Measurements from ENCODE around the gene AKAP13.

Gene AKAP13

GRCh38 chr15:85412956-85413854, 32.8 kb downstream of the AKAP13 start:
- TF ChIP-seq CTCF (IDR thresholded peaks at IDR 0.05; ENCODE audit: unreplicated experiment in 3 of 3), result no peak
- H3K27ac Mint-ChIP-seq, result peak overlapping the region; percentile 5 to 67 (median 37)
- H3K36me3 Mint-ChIP-seq (ENCODE audit: low read depth), result peaks cover 23% of the 10 kb centered on the region
- H3K4me3 Mint-ChIP-seq, result peak overlapping the region in 1 of 3 experiments; percentile 8
- H3K27me3 Mint-ChIP-seq (ENCODE audit: low read depth), result no peaks in the 10 kb centered on the region
- H3K9me3 Mint-ChIP-seq, result peaks cover 7% of the 10 kb centered on the region
- peaks cover 42% of the 10 kb centered on the region for H3K4me1 Mint-ChIP-seq

GRCh38 chr15:85414037-85414436, 33.6 kb downstream of the AKAP13 start:
- no peak for TF ChIP-seq CTCF (IDR thresholded peaks at IDR 0.05; ENCODE audit: unreplicated experiment in 3 of 3)
- H3K27me3 Mint-ChIP-seq (ENCODE audit: low read depth), result no peaks in the 10 kb centered on the region
- peaks cover 20% of the 10 kb centered on the region for H3K36me3 Mint-ChIP-seq (ENCODE audit: low read depth)
- peak overlapping the region in 2 of 3 experiments; percentile 23 to 36 for H3K27ac Mint-ChIP-seq
- H3K4me3 Mint-ChIP-seq, result no peak overlapping the region
- peaks cover 42% of the 10 kb centered on the region for H3K4me1 Mint-ChIP-seq
- H3K9me3 Mint-ChIP-seq, result peaks cover 5% of the 10 kb centered on the region

GRCh38 chr15:85414495-85414894, 34.1 kb downstream of the AKAP13 start:
- Mint-ChIP-seq H3K27ac (peak overlapping the region in 2 of 3 experiments; percentile 28 to 48), H3K27me3 (ENCODE audit: low read depth) (no peaks in the 10 kb centered on the region), H3K9me3 (peaks cover 5% of the 10 kb centered on the region), H3K4me1 (peaks cover 46% of the 10 kb centered on the region), H3K36me3 (ENCODE audit: low read depth) (peaks cover 23% of the 10 kb centered on the region), H3K4me3 (no peak overlapping the region)
- TF ChIP-seq CTCF (IDR thresholded peaks at IDR 0.05; ENCODE audit: unreplicated experiment in 3 of 3), result no peak

GRCh38 chr15:85414991-85415390, 34.6 kb downstream of the AKAP13 start:
- Mint-ChIP-seq H3K27ac (peak overlapping the region in 2 of 3 experiments; percentile 28 to 48), H3K27me3 (ENCODE audit: low read depth) (no peaks in the 10 kb centered on the region), H3K4me3 (no peak overlapping the region), H3K4me1 (peaks cover 47% of the 10 kb centered on the region), H3K36me3 (ENCODE audit: low read depth) (peaks cover 25% of the 10 kb centered on the region), H3K9me3 (peaks cover 5% of the 10 kb centered on the region)
- TF ChIP-seq CTCF (IDR thresholded peaks at IDR 0.05; ENCODE audit: unreplicated experiment in 3 of 3), result no peak

- TF ChIP-seq CTCF (IDR thresholded peaks at IDR 0.05; ENCODE audit: unreplicated experiment in 3 of 3), result no peak
- Mint-ChIP-seq H3K9me3 (no peaks in the 10 kb centered on the region), H3K4me3 (no peak overlapping the region), H3K36me3 (ENCODE audit: low read depth) (peaks cover 17% of the 10 kb centered on the region), H3K4me1 (peaks cover 54% of the 10 kb centered on the region), H3K27me3 (ENCODE audit: low read depth) (no peaks in the 10 kb centered on the region), H3K27ac (no peak overlapping the region)
Measured at GRCh38 chr15:85415783-85416182, 35.4 kb downstream of the AKAP13 start.

GRCh38 chr15:85417276-85417675, 36.9 kb downstream of the AKAP13 start:
- Mint-ChIP-seq H3K4me1 (peaks cover 61% of the 10 kb centered on the region), H3K27me3 (ENCODE audit: low read depth) (no peaks in the 10 kb centered on the region), H3K9me3 (no peaks in the 10 kb centered on the region), H3K4me3 (no peak overlapping the region), H3K36me3 (ENCODE audit: low read depth) (peaks cover 13% of the 10 kb centered on the region), H3K27ac (no peak overlapping the region)
- no peak for TF ChIP-seq CTCF (IDR thresholded peaks at IDR 0.05; ENCODE audit: unreplicated experiment in 3 of 3)
